Sigmoid colon (tissue), 4 donors: ENCODE data around the gene TMED7.

ENCODE experiments used
- EP300 ChIP-seq, 4 donors: sonication (generic); formaldehyde crosslinking; IDR thresholded peaks; one replicate each; pipeline ENCODE4 v1.6.1; 2017; ENCODE audit warnings: antibody characterized with exemption in 4 of 4
- POLR2A ChIP-seq, 2 donors: fragments of 450-650 bp; IDR thresholded peaks; one replicate each; pipeline ENCODE4 v1.6.1; 2016; ENCODE audit warnings: antibody characterized with exemption in 2 of 2, mild to moderate bottlenecking in 2 of 2, moderate library complexity in 2 of 2
- POLR2AphosphoS5 ChIP-seq, 4 donors: sonication (generic); formaldehyde crosslinking; IDR thresholded peaks; one replicate each; pipeline ENCODE4 v1.6.1; 2017; ENCODE audit warnings: antibody characterized with exemption in 4 of 4
- TF ChIP-seq, protein P1 (sequence below), 4 experiments: fragments of 450-650 bp in 3 of 4; fragments of 200-600 bp in 1 of 4; IDR thresholded peaks; one replicate each; pipeline ENCODE4 v1.5.1; 2016 to 2019; ENCODE audit warnings: antibody characterized with exemption in 4 of 4, mild to moderate bottlenecking in 3 of 4, moderate library complexity in 2 of 4

DNA sequence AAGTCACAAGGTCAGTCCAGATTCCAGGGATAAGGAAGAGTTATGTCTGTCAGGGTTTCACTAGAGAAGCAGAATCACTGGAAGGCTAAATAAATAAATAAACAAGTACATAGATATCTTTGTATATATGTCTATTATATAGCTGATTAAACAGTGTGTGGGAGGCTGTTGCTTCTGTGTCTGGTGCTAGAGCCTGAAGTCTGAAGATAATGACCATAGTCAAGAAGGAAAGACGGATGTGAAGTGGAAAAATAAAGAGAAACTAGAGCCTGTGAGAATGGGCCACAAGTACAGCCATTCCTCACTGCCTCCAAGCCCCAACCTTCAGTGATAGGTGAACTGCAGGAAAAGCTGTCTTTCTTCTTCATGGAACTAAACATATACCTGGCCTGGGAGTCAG, 4.1 kb upstream of the TMED7 start:
- TF ChIP-seq EP300 (IDR thresholded peaks at IDR 0.05) (no peak), POLR2A (IDR thresholded peaks at IDR 0.05) (no peak), POLR2AphosphoS5 (IDR thresholded peaks at IDR 0.05) (no peak)
- TF ChIP-seq, protein P1, sequence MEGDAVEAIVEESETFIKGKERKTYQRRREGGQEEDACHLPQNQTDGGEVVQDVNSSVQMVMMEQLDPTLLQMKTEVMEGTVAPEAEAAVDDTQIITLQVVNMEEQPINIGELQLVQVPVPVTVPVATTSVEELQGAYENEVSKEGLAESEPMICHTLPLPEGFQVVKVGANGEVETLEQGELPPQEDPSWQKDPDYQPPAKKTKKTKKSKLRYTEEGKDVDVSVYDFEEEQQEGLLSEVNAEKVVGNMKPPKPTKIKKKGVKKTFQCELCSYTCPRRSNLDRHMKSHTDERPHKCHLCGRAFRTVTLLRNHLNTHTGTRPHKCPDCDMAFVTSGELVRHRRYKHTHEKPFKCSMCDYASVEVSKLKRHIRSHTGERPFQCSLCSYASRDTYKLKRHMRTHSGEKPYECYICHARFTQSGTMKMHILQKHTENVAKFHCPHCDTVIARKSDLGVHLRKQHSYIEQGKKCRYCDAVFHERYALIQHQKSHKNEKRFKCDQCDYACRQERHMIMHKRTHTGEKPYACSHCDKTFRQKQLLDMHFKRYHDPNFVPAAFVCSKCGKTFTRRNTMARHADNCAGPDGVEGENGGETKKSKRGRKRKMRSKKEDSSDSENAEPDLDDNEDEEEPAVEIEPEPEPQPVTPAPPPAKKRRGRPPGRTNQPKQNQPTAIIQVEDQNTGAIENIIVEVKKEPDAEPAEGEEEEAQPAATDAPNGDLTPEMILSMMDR (IDR thresholded peaks at IDR 0.05): no peak
